BJ (cell line): ENCODE data around the gene PALLD. TPM values are rescaled to one million over a fixed set of nuclear protein-coding genes. Genes with fewer than 3 reads are reported as not detected.

Experiments used
- CTCF ChIA-PET: fragments of 350-600 bp; formaldehyde crosslinking; extraction: SDS; loops from one replicate; lab custom pipeline; 2021; ENCODE audit warnings: antibody characterized with exemption, inconsistent platforms; lab: Yijun Ruan, JAX
- POLR2A ChIA-PET: fragments of 300-600 bp; sonication (Branson Sonifier 250); formaldehyde crosslinking; extraction: SDS; loops from one replicate; lab custom pipeline; 2021; ENCODE audit warnings: antibody characterized with exemption; lab: Charles Lee
- DNase-seq: peaks from one replicate; pipeline ENCODE4 v3.0.0-alpha.2; 2011; ENCODE audit warnings: low read depth
- H3K27me3 ChIP-seq: 2 replicates; pipeline ENCODE4 v1.6.0; 2011; ENCODE audit warnings: low read length; ENCODE audit not compliant: control insufficient read depth, insufficient read depth
- H3K36me3 ChIP-seq: 2 replicates; pipeline ENCODE4 v1.5.1; 2011; ENCODE audit warnings: low read length; ENCODE audit not compliant: control insufficient read depth, insufficient read depth
- H3K4me3 ChIP-seq: 2 replicates; pipeline ENCODE4 v1.5.1; 2011; ENCODE audit warnings: low read depth, mild to moderate bottlenecking, control low read depth, low read length
- polyA plus RNA-seq: library from polyadenylated mRNA; depleted of rRNA; stranded (reverse); fragments of >200 nt; gene quantifications from 2 replicates; pipeline ENCODE4 v1.2.3, GENCODE V29; 2011
- TF ChIP-seq, protein P1 (sequence below): IDR thresholded peaks from 2 replicates; pipeline ENCODE4 v1.5.1; 2011; ENCODE audit warnings: low read depth, mild to moderate bottlenecking, control low read depth, inconsistent platforms, low read length, moderate library complexity; ENCODE audit not compliant: insufficient read depth

Gene PALLD
- polyA plus RNA-seq, 1 experiment: 30.3 TPM

- ChIA-PET POLR2A (no interaction called here), CTCF (no interaction called here)
- TF ChIP-seq, protein P1, sequence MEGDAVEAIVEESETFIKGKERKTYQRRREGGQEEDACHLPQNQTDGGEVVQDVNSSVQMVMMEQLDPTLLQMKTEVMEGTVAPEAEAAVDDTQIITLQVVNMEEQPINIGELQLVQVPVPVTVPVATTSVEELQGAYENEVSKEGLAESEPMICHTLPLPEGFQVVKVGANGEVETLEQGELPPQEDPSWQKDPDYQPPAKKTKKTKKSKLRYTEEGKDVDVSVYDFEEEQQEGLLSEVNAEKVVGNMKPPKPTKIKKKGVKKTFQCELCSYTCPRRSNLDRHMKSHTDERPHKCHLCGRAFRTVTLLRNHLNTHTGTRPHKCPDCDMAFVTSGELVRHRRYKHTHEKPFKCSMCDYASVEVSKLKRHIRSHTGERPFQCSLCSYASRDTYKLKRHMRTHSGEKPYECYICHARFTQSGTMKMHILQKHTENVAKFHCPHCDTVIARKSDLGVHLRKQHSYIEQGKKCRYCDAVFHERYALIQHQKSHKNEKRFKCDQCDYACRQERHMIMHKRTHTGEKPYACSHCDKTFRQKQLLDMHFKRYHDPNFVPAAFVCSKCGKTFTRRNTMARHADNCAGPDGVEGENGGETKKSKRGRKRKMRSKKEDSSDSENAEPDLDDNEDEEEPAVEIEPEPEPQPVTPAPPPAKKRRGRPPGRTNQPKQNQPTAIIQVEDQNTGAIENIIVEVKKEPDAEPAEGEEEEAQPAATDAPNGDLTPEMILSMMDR: no peak
Measured at GRCh38 chr4:168776382-168776781, 279.5 kb downstream of the PALLD start.

DNA sequence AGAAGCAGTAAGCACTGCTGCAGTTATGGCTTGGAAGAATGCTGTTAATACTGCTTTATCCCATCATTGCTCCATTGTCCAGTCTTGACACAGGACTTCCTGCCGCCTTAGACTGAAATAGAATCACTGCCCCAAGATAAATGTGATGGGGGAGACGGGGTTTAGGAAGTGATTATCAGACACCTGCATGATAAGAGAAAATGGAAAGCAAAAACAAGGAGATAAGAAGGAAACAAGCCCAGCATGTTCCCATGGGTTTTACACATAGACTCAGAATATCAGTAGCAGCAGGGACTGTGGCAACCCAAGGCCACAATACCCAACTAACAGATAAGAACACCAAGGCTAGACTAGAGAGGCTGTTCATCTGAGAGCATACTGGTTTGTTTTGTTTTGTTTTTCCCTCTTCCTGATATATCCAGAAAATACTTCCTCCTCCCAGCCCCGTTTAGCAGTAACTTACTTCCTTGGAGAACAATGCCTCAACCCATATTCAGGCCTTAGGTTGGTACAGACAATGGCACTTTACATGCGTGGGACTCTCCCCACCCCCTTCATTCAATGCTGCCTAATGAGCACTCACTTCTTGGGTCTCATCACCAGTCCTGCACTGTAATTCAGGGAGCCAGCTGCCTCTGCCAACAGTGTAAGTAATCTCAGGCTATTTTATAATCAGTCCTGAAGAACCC, 280.6 kb downstream of the PALLD start:
- Histone ChIP-seq H3K27me3 (no peaks in the 10 kb centered on the region), H3K4me3 (no peak overlapping the region), H3K36me3 (no peaks in the 10 kb centered on the region)
- DNase-seq: no peak
- TF ChIP-seq, protein P1: no peak
- ChIA-PET CTCF (no interaction called here), POLR2A (no interaction called here)

More at GRCh38 chr4:168776382-168776781, 279.5 kb downstream of the PALLD start:
- H3K4me3 ChIP-seq: no peak overlapping the region
- DNase-seq: no peak
- H3K27me3 ChIP-seq: no peaks in the 10 kb centered on the region
- no peaks in the 10 kb centered on the region for H3K36me3 ChIP-seq

DNA sequence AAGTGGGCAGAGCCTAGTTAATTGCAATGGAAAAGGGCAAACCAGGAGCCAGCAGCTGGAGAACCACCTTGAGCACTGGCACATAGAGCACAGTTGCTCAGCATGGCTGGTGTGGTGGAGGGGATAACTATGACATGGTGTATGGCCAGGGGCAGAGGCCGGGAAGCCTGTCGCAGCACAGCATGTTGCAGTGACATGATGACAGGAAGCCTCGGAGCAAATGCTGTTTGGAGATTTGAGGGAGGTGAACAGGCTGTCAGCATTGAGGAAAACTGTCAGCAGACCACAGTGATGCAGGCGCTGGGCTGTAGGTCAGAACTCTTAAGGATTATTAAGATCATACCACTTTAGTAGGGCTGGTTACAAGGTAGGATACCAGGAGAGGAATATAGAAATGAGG, 284.5 kb downstream of the PALLD start:
- H3K36me3 ChIP-seq: no peaks in the 10 kb centered on the region
- TF ChIP-seq, protein P1: no peak
- no peaks in the 10 kb centered on the region for H3K27me3 ChIP-seq
- ChIA-PET POLR2A (no interaction called here), CTCF (no interaction called here)
- no peak for DNase-seq
- H3K4me3 ChIP-seq: no peak overlapping the region

GRCh38 chr4:168781926-168782325, 285.1 kb downstream of the PALLD start:
- no peak for DNase-seq
- TF ChIP-seq, protein P1: no peak
- no peak overlapping the region for H3K4me3 ChIP-seq
- ChIA-PET CTCF (interaction anchor here (0.9 kb wide), 1 partner anchor 785 kb away, joined by 3 read pairs; no protein-coding TSS in a partner anchor), POLR2A (no interaction called here)
- H3K27me3 ChIP-seq: no peaks in the 10 kb centered on the region
- H3K36me3 ChIP-seq: no peaks in the 10 kb centered on the region

GRCh38 chr4:168782439-168782838, 285.6 kb downstream of the PALLD start:
- DNase-seq: no peak
- no peak overlapping the region for H3K4me3 ChIP-seq
- POLR2A ChIA-PET: no interaction called here
- TF ChIP-seq, protein P1: no peak
- H3K36me3 ChIP-seq: no peaks in the 10 kb centered on the region
- H3K27me3 ChIP-seq: no peaks in the 10 kb centered on the region
- CTCF ChIA-PET: interaction anchor here (0.9 kb wide), 1 partner anchor 784 kb away, joined by 3 read pairs; no protein-coding TSS in a partner anchor
